PFSK-1 (cell line): ENCODE measurements around the gene HYAL3.

Experiments
- POLR2AphosphoS5 ChIP-seq: IDR thresholded peaks from 2 replicates; pipeline ENCODE4 v1.6.1; 2012; ENCODE audit warnings: low read depth, mild to moderate bottlenecking, control low read depth, low read length, moderate library complexity
- REST ChIP-seq, 2 experiments: IDR thresholded peaks; 2 replicates each; pipeline versions ENCODE4 v1.6.1 to v1.8.0; 2011 to 2012; ENCODE audit warnings: low read depth in 2 of 2, low read length in 2 of 2, control low read depth in 1 of 2, inconsistent platforms in 1 of 2, mild to moderate bottlenecking in 1 of 2, moderate library complexity in 1 of 2; ENCODE audit not compliant: insufficient read depth in 1 of 2

DNA sequence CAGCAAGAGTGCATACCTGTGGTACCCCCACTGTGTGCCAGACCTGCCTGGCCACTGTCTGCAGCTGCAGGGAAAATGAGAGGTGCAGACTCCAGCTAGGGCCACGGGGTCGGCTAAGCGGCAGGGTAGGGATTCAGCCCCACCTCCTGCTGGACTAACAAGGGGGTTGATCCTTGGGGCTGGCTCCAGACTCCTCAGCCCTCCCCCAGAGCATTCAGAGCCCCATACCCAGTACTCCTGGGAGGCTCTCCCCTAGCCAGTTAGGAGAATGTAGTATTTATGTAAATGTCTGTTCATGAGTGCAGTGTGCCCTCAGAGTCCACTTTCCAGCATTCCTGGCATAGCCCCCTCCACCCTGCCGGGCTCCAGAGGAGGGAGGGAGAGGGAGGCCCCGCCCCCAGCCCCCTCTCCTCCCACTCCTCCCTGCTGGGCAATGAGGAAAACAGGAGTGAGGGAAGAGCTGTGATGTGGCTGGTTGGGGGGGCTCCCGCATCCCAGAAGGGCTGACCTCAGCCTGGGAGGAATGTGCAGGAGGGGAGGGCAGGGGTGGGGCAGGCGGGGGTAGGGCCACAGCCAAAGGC, 34.7 kb downstream of the HYAL3 start:
- TF ChIP-seq POLR2AphosphoS5 (no peak), REST (IDR thresholded peaks at IDR 0.05; ENCODE audit: insufficient read depth in 1 of 2, low read depth in 2 of 2, low read length in 2 of 2) (no peak)
